Coronary artery (tissue), 2 donors: ENCODE measurements around the gene MAP2K5.

Source experiments
- DNase-seq: peaks from one replicate; pipeline ENCODE4 v3.0.0-alpha.2; 2017; ENCODE audit warnings: low spot score
- H3K27ac ChIP-seq, 2 donors: fragments of 200-600 bp; sonication (generic); one replicate each; pipeline ENCODE4 v1.5.1; 2016 to 2019
- H3K4me3 ChIP-seq: fragments of 200-600 bp; sonication (generic); 2 replicates; pipeline ENCODE4 v1.5.1; 2016; ENCODE audit warnings: mild to moderate bottlenecking, moderate library complexity
- TF ChIP-seq, protein P1 (sequence below): fragments of 200-600 bp; sonication (generic); IDR thresholded peaks from one replicate; pipeline ENCODE4 v1.5.1; 2019; ENCODE audit warnings: antibody characterized with exemption

The MAP2K5 gene

DNA sequence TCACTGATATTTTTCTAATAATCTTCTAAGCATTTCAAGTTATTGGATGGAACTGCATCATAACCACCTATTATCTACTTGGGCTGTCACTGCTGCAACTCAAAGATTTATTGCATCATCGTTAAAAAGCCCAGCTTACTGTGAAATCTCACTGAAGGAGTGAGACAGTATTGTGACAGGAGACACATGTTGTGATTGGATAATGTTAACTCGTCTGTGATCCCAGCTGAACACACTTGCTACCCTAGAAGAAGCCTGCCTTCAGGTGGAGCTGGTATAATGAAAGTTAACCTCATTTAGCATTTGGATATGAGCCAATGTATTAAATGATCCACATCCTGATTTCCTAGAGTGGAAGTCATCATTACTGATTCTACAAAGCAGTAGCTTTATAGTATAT, 138.1 kb downstream of the MAP2K5 start:
- Histone ChIP-seq H3K27ac (no peak overlapping the region), H3K4me3 (no peak overlapping the region)
- TF ChIP-seq, protein P1, sequence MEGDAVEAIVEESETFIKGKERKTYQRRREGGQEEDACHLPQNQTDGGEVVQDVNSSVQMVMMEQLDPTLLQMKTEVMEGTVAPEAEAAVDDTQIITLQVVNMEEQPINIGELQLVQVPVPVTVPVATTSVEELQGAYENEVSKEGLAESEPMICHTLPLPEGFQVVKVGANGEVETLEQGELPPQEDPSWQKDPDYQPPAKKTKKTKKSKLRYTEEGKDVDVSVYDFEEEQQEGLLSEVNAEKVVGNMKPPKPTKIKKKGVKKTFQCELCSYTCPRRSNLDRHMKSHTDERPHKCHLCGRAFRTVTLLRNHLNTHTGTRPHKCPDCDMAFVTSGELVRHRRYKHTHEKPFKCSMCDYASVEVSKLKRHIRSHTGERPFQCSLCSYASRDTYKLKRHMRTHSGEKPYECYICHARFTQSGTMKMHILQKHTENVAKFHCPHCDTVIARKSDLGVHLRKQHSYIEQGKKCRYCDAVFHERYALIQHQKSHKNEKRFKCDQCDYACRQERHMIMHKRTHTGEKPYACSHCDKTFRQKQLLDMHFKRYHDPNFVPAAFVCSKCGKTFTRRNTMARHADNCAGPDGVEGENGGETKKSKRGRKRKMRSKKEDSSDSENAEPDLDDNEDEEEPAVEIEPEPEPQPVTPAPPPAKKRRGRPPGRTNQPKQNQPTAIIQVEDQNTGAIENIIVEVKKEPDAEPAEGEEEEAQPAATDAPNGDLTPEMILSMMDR, result no peak
- DNase-seq, result no peak

DNA sequence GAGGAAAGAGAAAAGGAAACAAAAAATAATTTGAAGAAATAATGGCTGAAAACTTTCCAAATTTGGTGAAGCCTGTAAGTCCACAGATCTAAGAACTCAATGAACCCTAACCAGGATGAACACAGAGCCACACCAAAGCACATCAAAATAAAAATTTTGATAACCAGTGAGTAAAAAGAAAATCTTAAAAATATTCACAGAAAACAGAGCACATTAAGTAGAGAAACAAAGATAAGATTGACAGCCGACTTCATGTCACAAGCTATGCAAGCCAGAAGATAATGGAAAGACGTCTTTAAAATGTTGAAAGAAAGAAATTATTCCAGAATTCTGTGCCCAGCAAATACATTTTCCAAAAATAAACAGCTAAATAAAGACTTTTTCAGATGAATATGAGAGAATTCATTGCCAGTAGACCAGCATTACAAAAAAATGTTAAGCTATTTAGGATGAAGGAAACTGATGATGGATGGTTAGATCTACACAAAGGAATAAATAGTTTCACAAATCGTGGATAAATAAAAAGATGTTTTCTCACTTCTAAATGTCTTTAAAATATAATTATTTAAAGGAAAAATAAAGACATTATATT, 142.6 kb downstream of the MAP2K5 start:
- H3K4me3 ChIP-seq, result no peak overlapping the region
- H3K27ac ChIP-seq, result no peak overlapping the region
- TF ChIP-seq, protein P1, result no peak
- DNase-seq, result no peak

GRCh38 chr15:67685716-67686115, 143.2 kb downstream of the MAP2K5 start:
- no peak for DNase-seq
- TF ChIP-seq, protein P1, result no peak
- no peak overlapping the region for H3K27ac ChIP-seq
- H3K4me3 ChIP-seq, result no peak overlapping the region

DNA sequence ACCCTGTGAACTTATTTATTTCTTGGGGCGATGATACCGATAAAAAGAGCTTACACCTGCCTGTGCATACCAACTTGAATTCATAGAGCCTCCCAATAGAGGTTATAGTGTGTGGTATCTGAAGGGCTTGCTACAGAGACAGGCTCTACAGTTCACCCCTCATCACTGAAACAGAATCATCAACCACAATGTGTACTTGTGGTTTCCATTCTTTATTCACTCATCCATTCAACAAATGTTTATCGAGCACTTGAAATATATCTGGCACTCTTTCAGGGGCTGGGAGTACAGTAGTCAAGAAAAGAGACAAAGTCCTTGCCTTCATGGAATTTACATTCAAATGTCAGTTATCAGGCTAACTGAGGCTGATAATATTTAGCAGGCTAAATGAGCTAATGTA, 148.4 kb downstream of the MAP2K5 start:
- Histone ChIP-seq H3K27ac (no peak overlapping the region), H3K4me3 (no peak overlapping the region)
- TF ChIP-seq, protein P1, result no peak
- no peak for DNase-seq

DNA sequence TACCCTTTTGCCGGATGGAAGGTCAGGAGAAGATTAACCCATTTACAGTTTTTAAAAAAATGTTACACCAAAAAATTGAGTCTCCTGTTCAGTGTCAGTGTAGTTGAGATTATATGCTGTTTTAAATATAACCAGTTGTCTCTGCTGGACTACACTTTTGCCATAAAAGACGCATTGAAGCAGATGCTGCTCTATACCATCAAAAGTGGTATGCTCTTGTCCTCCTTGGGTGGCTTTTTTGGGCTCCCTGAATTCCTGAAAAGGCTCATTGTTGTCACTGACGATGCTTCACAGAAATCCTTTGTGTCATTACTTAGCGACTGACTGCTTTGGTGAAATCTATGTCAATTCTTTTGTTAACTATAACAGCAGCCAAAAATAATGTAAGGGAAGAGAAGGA, 148.9 kb downstream of the MAP2K5 start:
- H3K27ac ChIP-seq, result no peak overlapping the region
- no peak overlapping the region for H3K4me3 ChIP-seq
- no peak for DNase-seq
- TF ChIP-seq, protein P1, result no peak

DNA sequence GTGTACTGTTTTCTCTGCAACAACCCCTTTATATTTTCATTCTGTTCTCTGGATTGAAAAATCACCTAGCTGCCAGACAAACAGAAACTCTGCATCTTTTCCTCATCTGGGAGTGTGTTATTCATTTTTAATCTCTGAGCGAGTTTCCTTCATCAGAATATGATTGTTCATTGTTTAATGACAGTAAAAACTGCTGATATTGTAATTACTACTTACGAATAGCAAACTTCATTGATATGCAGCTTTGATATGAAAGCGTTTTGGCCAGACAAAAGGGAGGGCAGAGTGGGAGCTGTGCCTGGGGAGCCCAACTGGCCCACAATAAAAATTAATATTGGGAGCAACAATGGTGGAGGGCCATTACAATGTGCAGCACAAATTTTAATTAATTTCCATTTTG, 150.1 kb downstream of the MAP2K5 start:
- no peak for DNase-seq
- Histone ChIP-seq H3K4me3 (no peak overlapping the region), H3K27ac (no peak overlapping the region)
- TF ChIP-seq, protein P1, result no peak

- TF ChIP-seq, protein P1, result no peak
- H3K4me3 ChIP-seq, result no peak overlapping the region
- no peak for DNase-seq
- H3K27ac ChIP-seq, result no peak overlapping the region
Observed at GRCh38 chr15:67696087-67696486, 153.6 kb downstream of the MAP2K5 start.
